Panc1 (cell line): ENCODE results near the gene ABT1.

ENCODE experiments used
- CTCF ChIP-seq: fragments of 450-650 bp; IDR thresholded peaks from 2 replicates; pipeline ENCODE4 v1.5.1; 2017; ENCODE audit warnings: mild to moderate bottlenecking
- POLR2AphosphoS5 ChIP-seq: IDR thresholded peaks from 2 replicates; pipeline ENCODE4 v1.6.1; 2012; ENCODE audit warnings: mild to moderate bottlenecking, low read depth, low read length, moderate library complexity
- SIN3A ChIP-seq: IDR thresholded peaks from 2 replicates; pipeline ENCODE4 v1.6.1; 2012; ENCODE audit warnings: low read depth, mild to moderate bottlenecking, low read length, moderate library complexity, borderline replicate concordance; ENCODE audit not compliant: insufficient read depth

GRCh38 chr6:26604026-26604425, 7.3 kb downstream of the ABT1 start:
- TF ChIP-seq CTCF (no peak), SIN3A (no peak), POLR2AphosphoS5 (no peak)
